ENCODE data around the gene USH1C. TPM values are rescaled to one million over a fixed set of nuclear protein-coding genes. Genes with fewer than 3 reads are reported as not detected.

USH1C gene
- total and polyA plus RNA-seq, 2 of the 13 experiments (the other 11 are each of a cell fraction or from before 2014, with no cell fraction given): not detected

GRCh38 chr11:17498058-17498457 is 46.2 kb downstream of the USH1C start:
- in situ Hi-C loops (cut with HindIII; ENCODE audit: extremely low pct_ligation_motif_present, low pct_unique_long_range_greater_than_20kb): no loop called here
- Histone ChIP-seq H2AFZ (ENCODE audit: low read length) (no peak overlapping the region), H3K9ac (ENCODE audit: insufficient read depth, low read depth, low read length) (no peak overlapping the region), H4K20me1 (ENCODE audit: insufficient read depth, low read length) (no peaks in the 10 kb centered on the region), H3K4me1 (ENCODE audit: insufficient read depth, low read length) (no peaks in the 10 kb centered on the region), H3K27ac (ENCODE audit: extremely low read length, insufficient read depth, low read length) (no peak overlapping the region), H3K27me3 (ENCODE audit: control insufficient read depth in 1 of 2, insufficient read depth in 2 of 2, low read length in 2 of 2) (peaks cover 2 to 43% of the 10 kb centered on the region in 2 experiments; a peak in 4 of 5 replicates), H3K4me2 (ENCODE audit: low read depth, low read length) (no peak overlapping the region), H3K36me3 (replicated peaks in 1 of 2; ENCODE audit: control insufficient read depth in 1 of 2, insufficient read depth in 2 of 2, low read length in 2 of 2) (no peaks in the 10 kb centered on the region), H3K79me2 (ENCODE audit: insufficient read depth, low read length) (no peaks in the 10 kb centered on the region), H3K4me3 (replicated peaks in 1 of 3; ENCODE audit: insufficient read depth in 1 of 3, low read depth in 2 of 3, low read length in 3 of 3) (no peak overlapping the region), H3K9me3 (ENCODE audit: low read length) (no peaks in the 10 kb centered on the region)
- 0% methylated on average over 1 of the region's 4 CpGs for WGBS (ENCODE audit: low lambda C conversion rate)
- intact Hi-C loops (cut with micrococcal nuclease; ENCODE audit: unreplicated experiment): no loop called here
- TF ChIP-seq CEBPB (IDR thresholded peaks at IDR 0.05; ENCODE audit: borderline replicate concordance, low read depth, low read length) (peak; percentile 31; the same call in 1 of the 2 replicates), PHF21A (CRISPR knock-in tag; IDR thresholded peaks at IDR 0.05) (no peak)
- DNase-seq (ENCODE audit: low spot score): no peak
- no peak for FAIRE-seq
- ChIA-PET CTCF (ENCODE audit: low intra/inter-chr PET ratio, low total read pairs) (no interaction called here), POLR2A (no interaction called here)
- BruUV-seq (replicated peaks): no TSS peak
- ATAC-seq: no peak

DNA sequence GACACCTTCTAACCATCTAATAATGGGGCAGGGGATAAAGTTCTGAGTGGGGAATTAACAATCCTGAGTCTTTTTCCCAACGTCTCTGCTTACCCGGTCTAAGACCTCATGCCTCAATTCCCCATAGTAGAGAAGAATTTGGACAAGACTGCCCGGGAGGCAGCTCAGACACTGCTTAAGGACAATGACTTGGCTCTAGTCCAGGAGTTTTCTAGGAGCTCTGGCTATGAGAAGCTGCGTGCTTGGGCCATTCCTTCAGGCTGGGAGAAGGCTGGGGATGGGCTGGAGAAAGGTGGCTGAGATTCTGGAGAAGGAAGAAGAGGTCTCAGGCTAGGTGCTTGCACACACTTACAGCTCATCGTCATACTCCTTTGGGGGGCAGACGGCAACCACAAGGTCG is 47.8 kb downstream of the USH1C start:
- ChIA-PET CTCF (ENCODE audit: low intra/inter-chr PET ratio, low total read pairs) (no interaction called here), POLR2A (no interaction called here)
- WGBS (ENCODE audit: low lambda C conversion rate): 7% methylated on average over 5 of the region's 7 CpGs
- Histone ChIP-seq H2AFZ (ENCODE audit: low read length) (no peak overlapping the region), H3K9ac (ENCODE audit: insufficient read depth, low read depth, low read length) (no peak overlapping the region), H3K4me3 (replicated peaks in 1 of 3; ENCODE audit: insufficient read depth in 1 of 3, low read depth in 2 of 3, low read length in 3 of 3) (no peak overlapping the region), H3K27ac (ENCODE audit: extremely low read length, insufficient read depth, low read length) (no peak overlapping the region), H3K9me3 (ENCODE audit: low read length) (no peaks in the 10 kb centered on the region), H3K27me3 (ENCODE audit: control insufficient read depth in 1 of 2, insufficient read depth in 2 of 2, low read length in 2 of 2) (peaks cover 1 to 49% of the 10 kb centered on the region in 2 experiments; a peak in 4 of 5 replicates), H3K4me1 (ENCODE audit: insufficient read depth, low read length) (no peaks in the 10 kb centered on the region), H3K4me2 (ENCODE audit: low read depth, low read length) (no peak overlapping the region), H3K79me2 (ENCODE audit: insufficient read depth, low read length) (no peaks in the 10 kb centered on the region), H3K36me3 (replicated peaks in 1 of 2; ENCODE audit: control insufficient read depth in 1 of 2, insufficient read depth in 2 of 2, low read length in 2 of 2) (no peaks in the 10 kb centered on the region), H4K20me1 (ENCODE audit: insufficient read depth, low read length) (no peaks in the 10 kb centered on the region)
- DNase-seq (ENCODE audit: low spot score): no peak
- FAIRE-seq: no peak
- intact Hi-C loops (cut with micrococcal nuclease; ENCODE audit: unreplicated experiment): no loop called here
- ATAC-seq: no peak
- BruUV-seq (replicated peaks): no TSS peak
- in situ Hi-C loops (cut with HindIII; ENCODE audit: extremely low pct_ligation_motif_present, low pct_unique_long_range_greater_than_20kb): no loop called here
- TF ChIP-seq ZNF720 (CRISPR knock-in tag; IDR thresholded peaks at IDR 0.05) (no peak), NFRKB (IDR thresholded peaks at IDR 0.05) (no peak), POLR2G (IDR thresholded peaks at IDR 0.05; ENCODE audit: low read depth, low read length) (no peak), ZNF383 (CRISPR knock-in tag; IDR thresholded peaks at IDR 0.05; ENCODE audit: borderline replicate concordance) (no peak), ZNF768 (CRISPR knock-in tag; IDR thresholded peaks at IDR 0.05) (no peak), ZNF710 (CRISPR knock-in tag; IDR thresholded peaks at IDR 0.05; ENCODE audit: borderline replicate concordance) (no peak), PAWR (CRISPR knock-in tag; IDR thresholded peaks at IDR 0.05; ENCODE audit: borderline replicate concordance) (no peak), ZFP36L1 (CRISPR knock-in tag; IDR thresholded peaks at IDR 0.05) (no peak), KAT8 (CRISPR knock-in tag; IDR thresholded peaks at IDR 0.05) (no peak), ZNF792 (CRISPR knock-in tag; IDR thresholded peaks at IDR 0.05) (no peak), ZBTB44 (CRISPR knock-in tag; IDR thresholded peaks at IDR 0.05) (no peak), HNRNPL (IDR thresholded peaks at IDR 0.05; ENCODE audit: low read depth, low read length) (no peak), ZNF124 (CRISPR knock-in tag; IDR thresholded peaks at IDR 0.05) (no peak)
- TF ChIP-seq, protein P1, sequence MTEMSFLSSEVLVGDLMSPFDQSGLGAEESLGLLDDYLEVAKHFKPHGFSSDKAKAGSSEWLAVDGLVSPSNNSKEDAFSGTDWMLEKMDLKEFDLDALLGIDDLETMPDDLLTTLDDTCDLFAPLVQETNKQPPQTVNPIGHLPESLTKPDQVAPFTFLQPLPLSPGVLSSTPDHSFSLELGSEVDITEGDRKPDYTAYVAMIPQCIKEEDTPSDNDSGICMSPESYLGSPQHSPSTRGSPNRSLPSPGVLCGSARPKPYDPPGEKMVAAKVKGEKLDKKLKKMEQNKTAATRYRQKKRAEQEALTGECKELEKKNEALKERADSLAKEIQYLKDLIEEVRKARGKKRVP (CRISPR knock-in tag; IDR thresholded peaks at IDR 0.05): no peak
